Osteoblast (primary cell): ENCODE data around the gene NES. TPM values are rescaled to one million over a fixed set of nuclear protein-coding genes. Genes with fewer than 3 reads are reported as not detected.
A peak's percentile ranks its signal among the peaks of the same experiment; 100 is the strongest.

Source experiments
- DNase-seq: peaks from one replicate; pipeline ENCODE4 v3.0.0; 2011; ENCODE audit warnings: low spot score, mixed read lengths; ENCODE audit not compliant: insufficient read length; ENCODE audit errors: missing footprints
- H2AFZ ChIP-seq: 2 replicates; pipeline ENCODE4 v1.6.0; 2011; ENCODE audit warnings: mild to moderate bottlenecking, low read length
- H3K27ac ChIP-seq: 2 replicates; pipeline ENCODE4 v1.5.1; 2011; ENCODE audit warnings: mild to moderate bottlenecking, low read depth, low read length, moderate library complexity
- H3K27me3 ChIP-seq: 2 replicates; pipeline ENCODE4 v1.6.0; 2012; ENCODE audit warnings: mild to moderate bottlenecking, control low read depth, inconsistent platforms, low read length, moderate library complexity; ENCODE audit not compliant: insufficient read depth
- H3K36me3 ChIP-seq: 2 replicates; pipeline ENCODE4 v1.5.1; 2011; ENCODE audit warnings: mild to moderate bottlenecking, low read length, control low read depth, moderate library complexity; ENCODE audit not compliant: insufficient read depth
- H3K4me1 ChIP-seq: 2 replicates; pipeline ENCODE4 v1.5.1; 2011; ENCODE audit warnings: mild to moderate bottlenecking, low read length, control low read depth, moderate library complexity; ENCODE audit not compliant: insufficient read depth
- H3K4me2 ChIP-seq: 2 replicates; pipeline ENCODE4 v1.6.0; 2011; ENCODE audit warnings: mild to moderate bottlenecking, low read length; ENCODE audit not compliant: insufficient read depth
- H3K4me3 ChIP-seq: fragments of 200-600 bp; sonication (generic); 3 replicates; pipeline ENCODE4 v1.5.1; 2012; ENCODE audit warnings: mild to moderate bottlenecking, low read length, inconsistent platforms; ENCODE audit not compliant: insufficient read depth
- H3K79me2 ChIP-seq: 2 replicates; pipeline ENCODE4 v1.6.0; 2012; ENCODE audit warnings: mild to moderate bottlenecking, low read length, control low read depth, inconsistent platforms; ENCODE audit not compliant: insufficient read depth
- H3K9me3 ChIP-seq: 2 replicates; pipeline ENCODE4 v1.5.1; 2011; ENCODE audit warnings: low read depth, low read length, control low read depth
- H4K20me1 ChIP-seq: 2 replicates; pipeline ENCODE4 v1.6.0; 2012; ENCODE audit warnings: mild to moderate bottlenecking, low read length, control low read depth; ENCODE audit not compliant: insufficient read depth
- CTCF ChIP-seq: IDR thresholded peaks from 2 replicates; pipeline ENCODE4 v1.5.1; 2011; ENCODE audit warnings: mild to moderate bottlenecking, low read depth, low read length, moderate library complexity; ENCODE audit errors: extremely low read depth
- total RNA-seq: library from RNA; depleted of rRNA; stranded (reverse); fragments of >200 nt; gene quantifications from 2 replicates; pipeline ENCODE4 v1.2.3, GENCODE V29; 2012

Gene NES
- total RNA-seq, 1 donor = 0.36 TPM

GRCh38 chr1:156618853-156619581, 58.2 kb downstream of the NES start, which contains the start of gene HAPLN2:
TSS of gene HAPLN2 (plus strand) at chr1:156619415. CDS start at chr1:156623491, 4,076 bp downstream.
- Histone ChIP-seq H3K9me3 (no peaks in the 10 kb centered on the region), H4K20me1 (no peaks in the 10 kb centered on the region), H3K36me3 (no peaks in the 10 kb centered on the region), H3K4me2 (no peak within 1 kb of the TSS), H3K4me3 (no peak within 1 kb of the TSS), H3K27ac (no peak within 1 kb of the TSS), H2AFZ (no peak within 1 kb of the TSS), H3K27me3 (peaks cover 49% of the 10 kb centered on the region), H3K4me1 (peaks cover 8% of the 10 kb centered on the region), H3K79me2 (no peaks in the 10 kb centered on the region)
- DNase-seq = no peak
- TF ChIP-seq CTCF = peak; percentile 25

Other genes starting within 250 kb of the NES start
- gene MEF2D, start 176.6 kb downstream of the NES start, total RNA-seq = 12.4 and 14.1 TPM in 2 replicates
- gene IQGAP3, start 104.8 kb downstream of the NES start, total RNA-seq = 2.9 and 3.5 TPM in 2 replicates
- not detected in 2 replicates for gene TTC24, start 97.7 kb downstream of the NES start, total RNA-seq
- 54.8 and 63.7 TPM in 2 replicates for gene NAXE, start 85.6 kb downstream of the NES start, total RNA-seq
- 8.0 and 11.2 TPM in 2 replicates for gene GPATCH4, start 75.9 kb downstream of the NES start, total RNA-seq
- gene HAPLN2, start 58.0 kb downstream of the NES start, total RNA-seq = not detected in 2 replicates
- not detected in 2 replicates for gene BCAN, start 35.3 kb downstream of the NES start, total RNA-seq
- gene CRABP2, start 28.2 kb upstream of the NES start, total RNA-seq = 9.1 and 16.6 TPM in 2 replicates
- 8.3 and 12.7 TPM in 2 replicates for gene METTL25B, start 51.1 kb upstream of the NES start, total RNA-seq
- 16.8 and 21.0 TPM in 2 replicates for gene ISG20L2, start 51.4 kb upstream of the NES start, total RNA-seq
- 16.2 and 17.7 TPM in 2 replicates for gene MRPL24, start 63.7 kb upstream of the NES start, total RNA-seq
- gene HDGF, start 74.3 kb upstream of the NES start, total RNA-seq = 167 and 177 TPM in 2 replicates
- gene PRCC, start 90.1 kb upstream of the NES start, total RNA-seq = 18.0 and 22.8 TPM in 2 replicates
- 0.29 and 0.36 TPM in 2 replicates for gene SH2D2A, start 139.4 kb upstream of the NES start, total RNA-seq
- 0.29 and 0.36 TPM in 2 replicates for gene INSRR, start 181.7 kb upstream of the NES start, total RNA-seq
- gene NTRK1, start 183.5 kb upstream of the NES start, total RNA-seq = 0.36 and 0.88 TPM in 2 replicates
- gene PEAR1, start 216.3 kb upstream of the NES start, total RNA-seq = 17.0 and 21.2 TPM in 2 replicates
- gene LRRC71, start 243.2 kb upstream of the NES start, total RNA-seq = 0.36 and 0.59 TPM in 2 replicates